GM21717 (cell line): ENCODE results near the gene ESRRB.
"Not testable (repeated sequence)": the region's sequence is repeated elsewhere in the genome, so short reads cannot be mapped to it uniquely, and the experiment has no call there.

Experiments
- ATAC-seq: cut with Tn5 transposase; IDR thresholded peaks from one replicate; pipeline ENCODE4 v1.9.1; 2021; ENCODE audit warnings: mild to moderate bottlenecking, moderate library complexity; ENCODE audit not compliant: unreplicated experiment

ESRRB gene

DNA sequence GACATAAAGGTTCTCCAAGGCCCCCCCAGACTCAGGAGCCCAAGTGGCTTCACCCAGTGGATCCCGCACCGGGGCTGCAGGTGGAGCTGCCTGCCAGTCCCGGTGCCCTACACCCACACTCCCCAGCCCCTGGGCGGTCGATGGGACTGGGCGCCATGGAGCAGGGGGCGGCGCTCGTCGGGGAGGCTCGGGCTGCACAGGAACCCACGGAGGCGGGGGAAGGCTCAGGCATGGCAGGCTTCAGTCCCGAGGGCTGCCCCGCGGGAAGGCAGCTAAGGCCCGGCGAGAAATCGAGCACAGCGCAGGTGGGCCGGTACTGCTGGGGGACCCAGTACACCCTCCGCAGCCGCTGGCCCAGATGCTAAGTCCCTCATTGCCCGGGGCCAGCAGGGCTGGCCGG, 160.7 kb downstream of the ESRRB start:
- not testable (repeated sequence) for ATAC-seq

GRCh38 chr14:76537906-76538647, 162.1 kb downstream of the ESRRB start:
- ATAC-seq, result no peak

- ATAC-seq, result no peak
These were observed 162.7 kb downstream of the ESRRB start for GRCh38 chr14:76538648-76539008.

- ATAC-seq, result no peak
These were observed 163.2 kb downstream of the ESRRB start for GRCh38 chr14:76539130-76539529.

GRCh38 chr14:76541594-76542219, 165.8 kb downstream of the ESRRB start:
- ATAC-seq, result no peak

DNA sequence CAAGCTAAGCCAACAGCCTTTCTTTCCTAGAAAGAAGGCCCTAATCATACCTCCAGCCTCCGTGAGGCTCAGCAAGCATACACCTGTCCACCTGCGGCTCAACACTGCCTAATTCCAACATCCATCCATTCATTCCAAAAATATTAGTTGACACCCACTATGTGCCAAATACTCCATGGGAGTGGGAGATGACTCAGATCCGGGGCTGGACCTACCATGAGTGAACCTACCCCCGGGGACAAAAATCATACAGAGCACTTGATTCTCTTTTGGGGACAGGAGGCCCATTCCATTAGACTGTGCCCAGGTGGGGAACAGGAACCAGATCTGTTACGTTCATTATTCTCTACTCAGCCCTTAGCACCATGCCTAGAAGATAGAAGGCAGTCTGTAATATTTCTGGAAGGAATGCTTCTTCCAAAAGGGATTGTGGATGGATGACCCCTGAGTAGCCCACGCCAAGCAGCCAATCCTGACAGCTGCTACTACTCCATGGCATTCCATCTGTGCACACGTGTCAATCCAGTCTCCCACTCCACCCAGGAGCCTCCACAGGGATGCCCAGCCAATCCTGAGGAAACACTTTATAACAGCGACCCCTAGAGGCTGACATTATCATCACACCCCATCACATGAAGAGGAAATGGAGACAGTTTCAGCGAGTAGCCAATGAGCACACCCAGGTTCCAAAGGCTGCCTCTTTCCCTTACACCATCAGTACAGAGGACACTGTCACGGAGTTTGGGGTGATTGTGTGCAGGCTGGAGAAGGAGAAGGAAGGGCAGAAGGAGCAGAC, 170.7 kb downstream of the ESRRB start:
- ATAC-seq, result no peak

GRCh38 chr14:76547831-76548230, 171.9 kb downstream of the ESRRB start:
- ATAC-seq, result no peak

GRCh38 chr14:76550534-76550933, 174.6 kb downstream of the ESRRB start:
- no peak for ATAC-seq

- ATAC-seq, result no peak
These were observed 175.2 kb downstream of the ESRRB start for GRCh38 chr14:76551116-76551515.
